Measurements from ENCODE around the gene MPC1.
"Not testable (repeated sequence)": the region's sequence is repeated elsewhere in the genome, so short reads cannot be mapped to it uniquely, and the experiment has no call there.

- TF ChIP-seq CTCF, POLR2A (IDR thresholded peaks at IDR 0.05): not testable (repeated sequence)
Measured at GRCh38 chr6:166392755-166393534, 10.2 kb upstream of the MPC1 start.

All from right lobe of liver (tissue), 4 donors.